Measurements from ENCODE around the gene ST6GALNAC6.

DNA sequence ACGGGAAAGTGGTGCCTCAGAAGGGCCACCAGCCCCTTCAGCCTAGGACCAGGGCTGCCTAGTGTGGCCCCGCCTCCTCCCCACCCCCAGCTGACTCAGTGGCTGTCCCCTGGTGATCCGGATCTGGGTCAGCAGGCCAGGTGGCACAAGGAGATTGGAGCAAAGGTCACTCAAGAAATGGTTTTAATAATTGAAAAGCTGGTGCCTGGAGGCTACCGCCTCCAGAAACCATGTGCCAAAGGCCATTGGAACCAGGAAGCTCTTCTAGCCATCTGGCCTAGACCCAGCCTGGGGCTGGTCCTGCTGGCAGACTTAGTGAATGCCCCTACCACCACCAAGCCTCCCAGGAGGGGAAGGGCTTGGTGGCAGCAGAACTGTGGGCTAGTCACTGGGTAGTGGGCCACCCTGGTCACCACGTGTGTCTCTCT, 15.9 kb upstream of the ST6GALNAC6 start:
- TF ChIP-seq SIN3A (IDR thresholded peaks at IDR 0.05; ENCODE audit: borderline replicate concordance, insufficient read depth, low read length) (no peak), POLR2AphosphoS5 (IDR thresholded peaks at IDR 0.05; ENCODE audit: low read depth, low read length) (no peak)
